Fibroblast of upper back skin (primary cell): ENCODE measurements around the gene TMC6.
"Not testable (repeated sequence)": the region's sequence is repeated elsewhere in the genome, so short reads cannot be mapped to it uniquely, and the experiment has no call there.

ENCODE experiments used
- DNase-seq: peaks from one replicate; pipeline ENCODE4 v3.0.0-alpha.2; 2013

Gene TMC6

GRCh38 chr17:78107976-78108725, 20.4 kb downstream of the TMC6 start:
- no peak for DNase-seq

GRCh38 chr17:78107457-78107856, 21.1 kb downstream of the TMC6 start:
- DNase-seq: peak; percentile 9

GRCh38 chr17:78106211-78106610, 22.3 kb downstream of the TMC6 start:
- DNase-seq: no peak

GRCh38 chr17:78105551-78105950, 23.0 kb downstream of the TMC6 start:
- DNase-seq: no peak

- DNase-seq: no peak
These were observed 23.5 kb downstream of the TMC6 start for GRCh38 chr17:78105101-78105500.

GRCh38 chr17:78104540-78104941, 24.0 kb downstream of the TMC6 start:
- no peak for DNase-seq

- DNase-seq: no peak
These were observed 25.2 kb downstream of the TMC6 start for GRCh38 chr17:78103311-78103710.

- no peak for DNase-seq
These were observed 27.0 kb downstream of the TMC6 start for GRCh38 chr17:78101542-78101941.

- no peak for DNase-seq
These were observed 27.4 kb downstream of the TMC6 start for GRCh38 chr17:78101112-78101511.

- no peak for DNase-seq
These were observed 32.5 kb downstream of the TMC6 start for GRCh38 chr17:78096093-78096492.

GRCh38 chr17:78095035-78095434, 33.5 kb downstream of the TMC6 start:
- no peak for DNase-seq

- DNase-seq: no peak
These were observed 35.7 kb downstream of the TMC6 start for GRCh38 chr17:78092794-78093324.

- no peak for DNase-seq
These were observed 38.8 kb downstream of the TMC6 start for GRCh38 chr17:78089576-78090281.

- DNase-seq: no peak
These were observed 40.0 kb downstream of the TMC6 start for GRCh38 chr17:78088529-78088928.

GRCh38 chr17:78086740-78087139, 41.8 kb downstream of the TMC6 start:
- DNase-seq: no peak

- DNase-seq: no peak
These were observed 45.6 kb downstream of the TMC6 start for GRCh38 chr17:78082988-78083387.

GRCh38 chr17:78082355-78082872, 46.1 kb downstream of the TMC6 start:
- DNase-seq: not testable (repeated sequence)

GRCh38 chr17:78081551-78081950, 47.0 kb downstream of the TMC6 start:
- no peak for DNase-seq

- no peak for DNase-seq
These were observed 49.3 kb downstream of the TMC6 start for GRCh38 chr17:78079253-78079652.

GRCh38 chr17:78075545-78075944, 53.0 kb downstream of the TMC6 start:
- DNase-seq: no peak

GRCh38 chr17:78075011-78075410, 53.5 kb downstream of the TMC6 start:
- no peak for DNase-seq

- DNase-seq: no peak
These were observed 55.6 kb downstream of the TMC6 start for GRCh38 chr17:78072961-78073360.

- no peak for DNase-seq
These were observed 58.9 kb downstream of the TMC6 start for GRCh38 chr17:78069695-78070094.

GRCh38 chr17:78066976-78067375, 61.6 kb downstream of the TMC6 start:
- not testable (repeated sequence) for DNase-seq
